HepG2 (cell line): ENCODE results near the gene LCTL. TPM values are rescaled to one million over a fixed set of nuclear protein-coding genes. Genes with fewer than 3 reads are reported as not detected.
"Not testable (repeated sequence)": the region's sequence is repeated elsewhere in the genome, so short reads cannot be mapped to it uniquely, and the experiment has no call there.

Experiments
- ATAC-seq: fragments of 200-7000 bp; cut with Tn5 transposase; 3 replicates; pipeline ENCODE4 v1.9.1; 2020; ENCODE audit warnings: mild to moderate bottlenecking, moderate library complexity
- BruUV-seq: library from RNA; stranded (reverse); fragments of 400-500 nt; replicated peaks from 2 replicates; lab custom pipeline; 2021; lab: Mats Ljungman, UMichigan
- CTCF ChIA-PET: fragments of 300-600 bp; formaldehyde crosslinking; extraction: SDS; loops from one replicate; lab custom pipeline; 2021; ENCODE audit warnings: low total read pairs, inconsistent platforms, low intra/inter-chr PET ratio; lab: Yijun Ruan, JAX
- POLR2A ChIA-PET: fragments of 350-600 bp; sonication (Branson Sonifier 250); formaldehyde crosslinking; loops from one replicate; lab custom pipeline; 2020; ENCODE audit warnings: antibody characterized with exemption, inconsistent platforms; lab: Yijun Ruan, JAX
- DNase-seq: peaks from one replicate; pipeline ENCODE4 v3.0.0-alpha.2; 2015; ENCODE audit warnings: low spot score
- FAIRE-seq: peaks from 3 replicates; lab custom pipeline; 2011; peaks lifted over from hg19 to GRCh38; lab: Jason Lieb, UNC
- H2AFZ ChIP-seq: one replicate; pipeline ENCODE4 v1.6.1; 2011; ENCODE audit warnings: low read length, inconsistent platforms
- H3K27ac ChIP-seq: fragments of 300-600 bp; 3 replicates; pipeline ENCODE4 v1.8.0; 2011; ENCODE audit warnings: mixed run types, mild to moderate bottlenecking, mixed read lengths, low read length, inconsistent platforms; ENCODE audit not compliant: insufficient read depth; ENCODE audit errors: extremely low read length
- H3K27me3 ChIP-seq, 2 experiments: fragments of 200-600 bp in 1 of 2; 2 replicates in 1 of 2; 3 replicates in 1 of 2; pipeline versions ENCODE4 v1.6.0 to v1.8.0; 2011; ENCODE audit warnings: low read length in 2 of 2, mild to moderate bottlenecking in 2 of 2, moderate library complexity in 2 of 2, inconsistent platforms in 1 of 2; ENCODE audit not compliant: insufficient read depth in 2 of 2, control insufficient read depth in 1 of 2
- H3K36me3 ChIP-seq, 2 experiments: fragments of 200-600 bp in 1 of 2; replicated peaks in 1 of 2; 2 replicates in 1 of 2; 3 replicates in 1 of 2; pipeline versions ENCODE4 v1.5.1 to v1.8.0; 2011; ENCODE audit warnings: low read length in 2 of 2, inconsistent platforms in 1 of 2; ENCODE audit not compliant: insufficient read depth in 2 of 2, control insufficient read depth in 1 of 2
- H3K4me1 ChIP-seq: 2 replicates; pipeline ENCODE4 v1.5.1; 2012; ENCODE audit warnings: low read length, inconsistent platforms; ENCODE audit not compliant: insufficient read depth
- H3K4me2 ChIP-seq: 2 replicates; pipeline ENCODE4 v1.6.0; 2011; ENCODE audit warnings: low read depth, low read length, inconsistent platforms
- H3K4me3 ChIP-seq, 3 experiments: fragments of 200-600 bp in 1 of 3; sonication (generic), shearing (Covaris generic) in 1 of 3; replicated peaks in 1 of 3; 2 replicates each; pipeline ENCODE4 v1.5.1; 2011 to 2016; ENCODE audit warnings: low read length in 3 of 3, inconsistent platforms in 2 of 3, low read depth in 2 of 3, mild to moderate bottlenecking in 2 of 3, control low read depth in 1 of 3, mixed read lengths in 1 of 3; ENCODE audit not compliant: insufficient read depth in 1 of 3
- H3K79me2 ChIP-seq: one replicate; pipeline ENCODE4 v1.6.1; 2011; ENCODE audit warnings: low read length, inconsistent platforms; ENCODE audit not compliant: insufficient read depth
- H3K9ac ChIP-seq: 2 replicates; pipeline ENCODE4 v1.6.0; 2011; ENCODE audit warnings: mild to moderate bottlenecking, low read depth, low read length, inconsistent platforms; ENCODE audit not compliant: insufficient read depth
- H3K9me3 ChIP-seq: 2 replicates; pipeline ENCODE4 v1.5.1; 2012; ENCODE audit warnings: mild to moderate bottlenecking, low read length
- H4K20me1 ChIP-seq: 2 replicates; pipeline ENCODE4 v1.6.0; 2011; ENCODE audit warnings: inconsistent platforms, mild to moderate bottlenecking, low read length, moderate library complexity; ENCODE audit not compliant: insufficient read depth
- HBP1 ChIP-seq: IDR thresholded peaks from 2 replicates; pipeline ENCODE4 v1.6.1; 2016; ENCODE audit warnings: low read depth, control low read depth
- POLR2AphosphoS5 ChIP-seq: IDR thresholded peaks from 2 replicates; pipeline ENCODE4 v1.6.1; 2012; ENCODE audit warnings: low read depth, low read length
- RBFOX2 ChIP-seq: fragments of 200-400 bp; formaldehyde crosslinking; IDR thresholded peaks from 2 replicates; pipeline ENCODE4 v1.6.1; 2017; ENCODE audit warnings: low read depth, mild to moderate bottlenecking, low read length
- SAFB2 ChIP-seq: sonication (generic); formaldehyde crosslinking; IDR thresholded peaks from 2 replicates; pipeline ENCODE4 v1.5.1; 2020; ENCODE audit warnings: missing genetic modification reagents, low read depth, mild to moderate bottlenecking, borderline replicate concordance
- WGBS: methylation state at CpG from one replicate; pipeline ENCODE4 v1.1.6; 2017; ENCODE audit warnings: low lambda C conversion rate; 5-methylcytosine and 5-hydroxymethylcytosine counted together
- in situ Hi-C: cut with HindIII; loops from 2 replicates; pipeline ENCODE4 v1.10.0; 2017; ENCODE audit warnings: low pct_unique_long_range_greater_than_20kb; ENCODE audit not compliant: extremely low pct_ligation_motif_present
- intact Hi-C: fragments of 100-400 bp; cut with micrococcal nuclease; formaldehyde crosslinking; loops from one replicate; pipeline ENCODE4 v1.10.0; 2022; ENCODE audit not compliant: unreplicated experiment
- polyA plus RNA-seq, 8 experiments: library from polyadenylated mRNA; depleted of rRNA in 3 of 8; stranded (reverse) in 7 of 8; unstranded in 1 of 8; fragments of >200 nt; fragmentation: Illumina TruSeq in 4 of 8; extraction: Trizol in 4 of 8; gene quantifications; 2 replicates each; pipeline versions ENCODE4 v1.2.1 to v1.2.3, GENCODE V29; 2011 to 2016; ENCODE audit warnings: low read depth in 4 of 8, missing spikeins in 1 of 8, mixed read lengths in 1 of 8; ENCODE audit not compliant: insufficient read depth in 1 of 8
- total RNA-seq, 5 experiments: library from RNA; depleted of rRNA; stranded (reverse); fragments of >200 nt; fragmentation: Illumina TruSeq; extraction: Trizol; gene quantifications; 2 replicates each; pipeline ENCODE4 v1.2.3, GENCODE V29; 2016; ENCODE audit warnings: low read depth in 1 of 5

The LCTL gene
- total and polyA plus RNA-seq, 2 of the 13 experiments (the other 11 are each of a cell fraction or from before 2014, with no cell fraction given), result 0.96 to 1.4 TPM

- Histone ChIP-seq H2AFZ (no peak overlapping the region), H3K4me2 (peak overlapping the region; percentile 93), H3K4me1 (peaks cover 52% of the 10 kb centered on the region), H3K4me3 (peak overlapping the region; percentile 69 to 100 (median 88); a peak in 4 of 6 replicates), H3K27me3 (peaks cover 0 to 5% of the 10 kb centered on the region in 2 experiments; a peak in 1 of 5 replicates), H3K36me3 (peaks cover 6 to 48% of the 10 kb centered on the region in 2 experiments; a peak in 4 of 5 replicates), H3K9ac (peak overlapping the region; percentile 96), H4K20me1 (peaks cover 42% of the 10 kb centered on the region), H3K79me2 (peaks cover 54% of the 10 kb centered on the region), H3K27ac (peak overlapping the region; percentile 89), H3K9me3 (no peaks in the 10 kb centered on the region)
- WGBS, result 79% methylated on average over 10 of the region's 10 CpGs
- in situ Hi-C loops, result no loop called here
- BruUV-seq, result no TSS peak
- ATAC-seq (no peak), FAIRE-seq (no peak), DNase-seq (no peak)
- ChIA-PET POLR2A (no interaction called here), CTCF (no interaction called here)
- intact Hi-C loops, result no loop called here
- TF ChIP-seq POLR2AphosphoS5 (0 out of 2 replicates have a peak, but pooled peaks have one; percentile 7), RBFOX2 (peak; percentile 52; the same call in 1 of the 2 replicates), HBP1 (CRISPR knock-in tag) (no peak), SAFB2 (CRISPR knock-in tag) (no peak)
Measured at GRCh38 chr15:66502491-66502890, 63.3 kb downstream of the LCTL start.

- Histone ChIP-seq H3K4me1 (peaks cover 59% of the 10 kb centered on the region), H3K79me2 (peaks cover 47% of the 10 kb centered on the region), H4K20me1 (peaks cover 42% of the 10 kb centered on the region), H3K36me3 (peaks cover 6 to 51% of the 10 kb centered on the region in 2 experiments; a peak in 4 of 5 replicates)
- in situ Hi-C loops, H3K27me3 ChIP-seq, POLR2A ChIA-PET, H2AFZ ChIP-seq, H3K9me3 ChIP-seq, H3K27ac ChIP-seq, H3K4me2 ChIP-seq, H3K4me3 ChIP-seq, FAIRE-seq, H3K9ac ChIP-seq, BruUV-seq, DNase-seq, intact Hi-C loops, ATAC-seq, CTCF ChIA-PET: not testable (repeated sequence)
- WGBS, result 96% methylated on average over 7 of the region's 7 CpGs
Measured at GRCh38 chr15:66500346-66500745, 65.5 kb downstream of the LCTL start.
